ENCODE measurements around the gene TENM3. TPM values are rescaled to one million over a fixed set of nuclear protein-coding genes. Genes with fewer than 3 reads are reported as not detected.

The TENM3 gene
- total RNA-seq, 1 donor: 24.2 TPM

DNA sequence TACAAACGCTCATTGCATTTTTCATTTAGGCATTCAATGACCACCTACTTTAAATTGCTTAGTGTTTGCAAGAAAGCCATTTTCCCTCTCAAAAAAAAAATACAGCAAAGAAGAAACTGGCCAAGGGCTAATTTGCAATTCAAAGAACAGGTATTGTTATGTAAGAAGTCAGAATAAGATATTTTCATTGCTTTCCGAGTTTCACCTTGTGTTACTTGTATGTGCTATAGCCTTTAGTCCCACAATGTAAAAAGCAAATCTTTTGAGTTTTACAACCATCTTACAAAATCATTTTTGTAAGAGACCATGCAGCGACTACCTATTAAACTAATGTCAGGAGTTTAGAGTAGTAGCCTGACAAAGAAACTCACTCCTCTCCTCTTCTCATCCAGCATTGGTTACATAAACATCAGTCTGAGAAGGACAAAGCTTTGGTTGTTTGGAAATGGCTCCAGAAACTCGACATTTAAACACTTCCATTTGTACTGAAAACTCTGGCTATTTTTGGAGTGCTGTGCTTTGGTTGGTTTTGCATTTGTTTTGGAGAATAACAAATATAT lies 15.3 kb downstream of the TENM3 start:
- DNase-seq (ENCODE audit: low read depth): no peak
- H3K4me3 ChIP-seq (ENCODE audit: low read depth, low read length): no peak overlapping the region
- TF ChIP-seq, protein P1, sequence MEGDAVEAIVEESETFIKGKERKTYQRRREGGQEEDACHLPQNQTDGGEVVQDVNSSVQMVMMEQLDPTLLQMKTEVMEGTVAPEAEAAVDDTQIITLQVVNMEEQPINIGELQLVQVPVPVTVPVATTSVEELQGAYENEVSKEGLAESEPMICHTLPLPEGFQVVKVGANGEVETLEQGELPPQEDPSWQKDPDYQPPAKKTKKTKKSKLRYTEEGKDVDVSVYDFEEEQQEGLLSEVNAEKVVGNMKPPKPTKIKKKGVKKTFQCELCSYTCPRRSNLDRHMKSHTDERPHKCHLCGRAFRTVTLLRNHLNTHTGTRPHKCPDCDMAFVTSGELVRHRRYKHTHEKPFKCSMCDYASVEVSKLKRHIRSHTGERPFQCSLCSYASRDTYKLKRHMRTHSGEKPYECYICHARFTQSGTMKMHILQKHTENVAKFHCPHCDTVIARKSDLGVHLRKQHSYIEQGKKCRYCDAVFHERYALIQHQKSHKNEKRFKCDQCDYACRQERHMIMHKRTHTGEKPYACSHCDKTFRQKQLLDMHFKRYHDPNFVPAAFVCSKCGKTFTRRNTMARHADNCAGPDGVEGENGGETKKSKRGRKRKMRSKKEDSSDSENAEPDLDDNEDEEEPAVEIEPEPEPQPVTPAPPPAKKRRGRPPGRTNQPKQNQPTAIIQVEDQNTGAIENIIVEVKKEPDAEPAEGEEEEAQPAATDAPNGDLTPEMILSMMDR (IDR thresholded peaks at IDR 0.05; ENCODE audit: insufficient read depth, low read depth, low read length): no peak

DNA sequence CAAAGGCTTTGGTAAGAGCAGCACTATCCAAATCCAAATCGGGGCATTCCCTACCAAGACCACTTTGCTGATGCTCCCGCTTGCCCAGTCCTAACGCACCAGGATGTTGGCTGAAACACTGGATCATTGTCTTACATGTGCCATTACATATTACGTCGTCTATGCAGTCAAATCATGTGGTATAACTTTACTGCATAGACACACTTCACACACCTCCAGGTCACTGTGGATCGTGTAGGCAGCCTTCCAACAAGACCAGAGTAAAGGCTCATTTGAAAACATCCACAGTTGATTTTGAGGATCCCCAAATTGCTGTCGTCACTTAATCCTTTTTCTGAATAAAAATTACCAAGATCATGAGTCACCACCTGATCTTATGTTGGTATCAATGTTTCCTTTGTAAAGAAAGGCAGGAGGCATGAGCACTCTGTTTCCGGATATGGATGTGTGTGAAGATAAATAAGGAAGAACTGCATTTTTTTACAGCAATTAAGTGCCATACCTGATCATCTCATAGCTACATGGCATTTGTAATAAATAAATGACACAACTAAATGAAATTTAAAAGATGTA lies 18.5 kb downstream of the TENM3 start:
- H3K4me3 ChIP-seq (ENCODE audit: low read depth, low read length): no peak overlapping the region
- TF ChIP-seq, protein P1 (IDR thresholded peaks at IDR 0.05; ENCODE audit: insufficient read depth, low read depth, low read length): no peak
- no peak for DNase-seq (ENCODE audit: low read depth)

GRCh38 chr4:182263562-182263961 lies 20.4 kb downstream of the TENM3 start:
- TF ChIP-seq, protein P1 (IDR thresholded peaks at IDR 0.05; ENCODE audit: insufficient read depth, low read depth, low read length): no peak
- no peak overlapping the region for H3K4me3 ChIP-seq (ENCODE audit: low read depth, low read length)
- DNase-seq (ENCODE audit: low read depth): no peak

DNA sequence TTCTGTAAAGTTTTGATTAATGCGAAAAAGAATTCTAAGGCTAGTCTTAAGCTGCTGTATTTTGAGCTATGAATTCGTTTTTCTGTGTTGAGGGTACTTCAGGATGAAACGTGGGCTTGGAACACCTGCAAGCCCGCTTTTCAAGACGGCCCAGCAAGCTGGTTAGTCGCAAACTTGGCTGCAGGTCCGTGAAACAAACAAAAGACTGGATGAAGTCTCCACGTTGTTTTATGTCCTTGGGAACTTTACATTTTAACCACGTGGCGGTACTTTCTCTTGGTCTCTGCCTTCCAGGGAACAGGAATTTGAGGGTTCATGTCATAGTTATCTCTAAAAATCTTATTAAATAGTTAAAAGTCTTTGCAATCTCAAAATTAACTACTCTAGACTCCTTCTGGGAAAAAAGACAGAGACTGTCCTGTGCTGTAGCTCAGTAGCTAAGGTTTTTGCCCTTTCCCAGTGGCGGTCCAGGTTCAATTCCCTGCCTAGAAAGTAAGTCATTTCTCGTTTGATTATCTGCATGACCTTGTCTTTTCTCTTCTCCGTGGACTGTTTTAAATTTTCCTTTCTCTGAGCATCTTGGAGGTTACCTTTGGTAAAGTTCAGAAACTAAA lies 21.0 kb downstream of the TENM3 start:
- DNase-seq (ENCODE audit: low read depth): peak; percentile 6
- TF ChIP-seq, protein P1 (IDR thresholded peaks at IDR 0.05; ENCODE audit: insufficient read depth, low read depth, low read length): no peak
- no peak overlapping the region for H3K4me3 ChIP-seq (ENCODE audit: low read depth, low read length)

GRCh38 chr4:182265881-182266280 lies 22.7 kb downstream of the TENM3 start:
- H3K4me3 ChIP-seq (ENCODE audit: low read depth, low read length): no peak overlapping the region
- DNase-seq (ENCODE audit: low read depth): no peak
- TF ChIP-seq, protein P1 (IDR thresholded peaks at IDR 0.05; ENCODE audit: insufficient read depth, low read depth, low read length): no peak

GRCh38 chr4:182267048-182267447 lies 23.8 kb downstream of the TENM3 start:
- H3K4me3 ChIP-seq (ENCODE audit: low read depth, low read length): no peak overlapping the region
- DNase-seq (ENCODE audit: low read depth): no peak
- TF ChIP-seq, protein P1 (IDR thresholded peaks at IDR 0.05; ENCODE audit: insufficient read depth, low read depth, low read length): no peak
